Lower leg skin (tissue), 3 donors: ENCODE data around the gene MTOR.

Experiments
- POLR2A ChIP-seq, 2 donors: fragments of 450-650 bp; IDR thresholded peaks; one replicate each; pipeline ENCODE4 v1.6.1; 2016 to 2017; ENCODE audit warnings: antibody characterized with exemption in 2 of 2, mild to moderate bottlenecking in 1 of 2, moderate library complexity in 1 of 2
- TF ChIP-seq, protein P1 (sequence below), 3 donors: fragments of 450-650 bp; IDR thresholded peaks; one replicate each; pipeline ENCODE4 v1.5.1; 2016; ENCODE audit warnings: antibody characterized with exemption in 3 of 3, mild to moderate bottlenecking in 3 of 3, moderate library complexity in 2 of 3

DNA sequence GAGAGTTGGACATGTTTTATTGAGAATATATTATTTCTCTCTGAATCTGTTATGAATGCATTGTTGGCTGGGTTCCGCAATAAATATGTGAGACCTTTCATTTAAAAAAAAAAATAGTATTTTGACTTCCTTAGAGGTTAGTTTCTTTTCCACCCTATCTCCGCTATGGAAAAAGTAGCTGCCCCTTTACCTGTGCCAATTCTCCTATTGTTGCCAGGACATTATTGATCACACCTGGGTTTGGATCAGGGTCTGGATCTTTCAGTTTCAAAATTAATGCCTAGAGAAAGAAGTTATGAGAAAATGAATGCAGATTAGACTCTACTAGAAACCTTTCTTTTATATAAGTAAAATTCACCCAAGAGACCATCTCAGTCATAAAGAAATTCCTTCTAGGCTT is 29.1 kb downstream of the MTOR start:
- TF ChIP-seq, protein P1, sequence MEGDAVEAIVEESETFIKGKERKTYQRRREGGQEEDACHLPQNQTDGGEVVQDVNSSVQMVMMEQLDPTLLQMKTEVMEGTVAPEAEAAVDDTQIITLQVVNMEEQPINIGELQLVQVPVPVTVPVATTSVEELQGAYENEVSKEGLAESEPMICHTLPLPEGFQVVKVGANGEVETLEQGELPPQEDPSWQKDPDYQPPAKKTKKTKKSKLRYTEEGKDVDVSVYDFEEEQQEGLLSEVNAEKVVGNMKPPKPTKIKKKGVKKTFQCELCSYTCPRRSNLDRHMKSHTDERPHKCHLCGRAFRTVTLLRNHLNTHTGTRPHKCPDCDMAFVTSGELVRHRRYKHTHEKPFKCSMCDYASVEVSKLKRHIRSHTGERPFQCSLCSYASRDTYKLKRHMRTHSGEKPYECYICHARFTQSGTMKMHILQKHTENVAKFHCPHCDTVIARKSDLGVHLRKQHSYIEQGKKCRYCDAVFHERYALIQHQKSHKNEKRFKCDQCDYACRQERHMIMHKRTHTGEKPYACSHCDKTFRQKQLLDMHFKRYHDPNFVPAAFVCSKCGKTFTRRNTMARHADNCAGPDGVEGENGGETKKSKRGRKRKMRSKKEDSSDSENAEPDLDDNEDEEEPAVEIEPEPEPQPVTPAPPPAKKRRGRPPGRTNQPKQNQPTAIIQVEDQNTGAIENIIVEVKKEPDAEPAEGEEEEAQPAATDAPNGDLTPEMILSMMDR (IDR thresholded peaks at IDR 0.05) = no peak
- TF ChIP-seq POLR2A (IDR thresholded peaks at IDR 0.05) = no peak
